Vagina (tissue), 2 donors: ENCODE results near the gene FBXL7. TPM values are rescaled to one million over a fixed set of nuclear protein-coding genes. Genes with fewer than 3 reads are reported as not detected.

Source experiments
- DNase-seq, 2 donors: peaks; one replicate each; pipeline ENCODE4 v3.0.0-alpha.2; 2017; ENCODE audit errors: extremely low spot score in 2 of 2
- H3K27ac ChIP-seq: fragments of 200-600 bp; sonication (generic); one replicate; pipeline ENCODE4 v1.5.1; 2019
- H3K27me3 ChIP-seq: fragments of 200-600 bp; sonication (generic); one replicate; pipeline ENCODE4 v1.5.1; 2019
- H3K36me3 ChIP-seq, 2 donors: fragments of 200-600 bp; sonication (generic); one replicate each; pipeline ENCODE4 v1.5.1; 2017 to 2019
- H3K4me1 ChIP-seq: fragments of 200-600 bp; sonication (generic); one replicate; pipeline ENCODE4 v1.5.1; 2019
- H3K4me3 ChIP-seq, 2 donors: fragments of 200-600 bp; sonication (generic); 1 replicate in 1 of 2; 2 replicates in 1 of 2; pipeline ENCODE4 v1.5.1; 2016 to 2019
- H3K9me3 ChIP-seq: fragments of 200-600 bp; sonication (generic); one replicate; pipeline ENCODE4 v1.5.1; 2019
- POLR2A ChIP-seq, 2 donors: fragments of 450-650 bp; IDR thresholded peaks; one replicate each; pipeline ENCODE4 v1.6.1; 2017; ENCODE audit warnings: antibody characterized with exemption in 2 of 2, mild to moderate bottlenecking in 2 of 2, moderate library complexity in 2 of 2
- POLR2AphosphoS5 ChIP-seq, 2 donors: sonication (generic); formaldehyde crosslinking; IDR thresholded peaks; one replicate each; pipeline ENCODE4 v1.9.0; 2017; ENCODE audit warnings: antibody characterized with exemption in 2 of 2, mild to moderate bottlenecking in 2 of 2, low read depth in 1 of 2; ENCODE audit not compliant: insufficient read depth in 1 of 2
- intact Hi-C: fragments of 100-400 bp; cut with DNase I; formaldehyde crosslinking; loops from one replicate; pipeline ENCODE4 v1.15.1; 2023
- total RNA-seq: library from RNA; depleted of rRNA; stranded (reverse); fragments of >200 nt; gene quantifications from one replicate; pipeline ENCODE4 v1.2.3, GENCODE V29; 2016
- TF ChIP-seq, protein P1 (sequence below), 3 experiments: fragments of 450-650 bp in 2 of 3; fragments of 200-600 bp in 1 of 3; sonication (generic) in 1 of 3; IDR thresholded peaks; one replicate each; pipeline ENCODE4 v1.5.1; 2017 to 2019; ENCODE audit warnings: antibody characterized with exemption in 3 of 3, mild to moderate bottlenecking in 2 of 3, moderate library complexity in 2 of 3

FBXL7 gene
- total RNA-seq, 1 donor from 2014 or later: 21.1 TPM

DNA sequence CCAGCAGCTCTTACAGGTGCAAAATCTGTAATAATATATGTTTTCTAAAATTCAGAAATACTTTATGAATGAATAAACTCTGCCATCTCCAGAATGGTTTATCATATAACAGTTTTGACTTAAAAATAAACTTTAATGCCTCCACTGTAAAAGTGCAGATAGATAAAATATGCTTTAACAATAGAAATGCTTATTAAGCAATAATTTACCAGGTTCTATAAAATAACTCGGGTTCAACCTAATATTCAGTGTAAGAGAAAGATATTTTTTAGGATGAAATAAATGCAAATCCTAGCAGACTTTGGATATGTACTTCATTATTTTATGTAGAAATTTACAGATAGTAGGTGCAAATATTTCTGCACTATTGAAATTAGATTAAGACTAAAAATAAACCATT lies 74.1 kb downstream of the FBXL7 start:
- intact Hi-C loops: no loop called here
- DNase-seq: no peak
- Histone ChIP-seq H3K27me3 (no peaks in the 10 kb centered on the region), H3K36me3 (no peaks in the 10 kb centered on the region), H3K9me3 (no peaks in the 10 kb centered on the region), H3K4me1 (peaks cover 20% of the 10 kb centered on the region), H3K27ac (no peak overlapping the region), H3K4me3 (no peak overlapping the region)
- no peak for TF ChIP-seq POLR2AphosphoS5 (IDR thresholded peaks at IDR 0.05; ENCODE audit: insufficient read depth in 1 of 2, low read depth in 1 of 2)
- TF ChIP-seq, protein P1, sequence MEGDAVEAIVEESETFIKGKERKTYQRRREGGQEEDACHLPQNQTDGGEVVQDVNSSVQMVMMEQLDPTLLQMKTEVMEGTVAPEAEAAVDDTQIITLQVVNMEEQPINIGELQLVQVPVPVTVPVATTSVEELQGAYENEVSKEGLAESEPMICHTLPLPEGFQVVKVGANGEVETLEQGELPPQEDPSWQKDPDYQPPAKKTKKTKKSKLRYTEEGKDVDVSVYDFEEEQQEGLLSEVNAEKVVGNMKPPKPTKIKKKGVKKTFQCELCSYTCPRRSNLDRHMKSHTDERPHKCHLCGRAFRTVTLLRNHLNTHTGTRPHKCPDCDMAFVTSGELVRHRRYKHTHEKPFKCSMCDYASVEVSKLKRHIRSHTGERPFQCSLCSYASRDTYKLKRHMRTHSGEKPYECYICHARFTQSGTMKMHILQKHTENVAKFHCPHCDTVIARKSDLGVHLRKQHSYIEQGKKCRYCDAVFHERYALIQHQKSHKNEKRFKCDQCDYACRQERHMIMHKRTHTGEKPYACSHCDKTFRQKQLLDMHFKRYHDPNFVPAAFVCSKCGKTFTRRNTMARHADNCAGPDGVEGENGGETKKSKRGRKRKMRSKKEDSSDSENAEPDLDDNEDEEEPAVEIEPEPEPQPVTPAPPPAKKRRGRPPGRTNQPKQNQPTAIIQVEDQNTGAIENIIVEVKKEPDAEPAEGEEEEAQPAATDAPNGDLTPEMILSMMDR (IDR thresholded peaks at IDR 0.05): no peak

DNA sequence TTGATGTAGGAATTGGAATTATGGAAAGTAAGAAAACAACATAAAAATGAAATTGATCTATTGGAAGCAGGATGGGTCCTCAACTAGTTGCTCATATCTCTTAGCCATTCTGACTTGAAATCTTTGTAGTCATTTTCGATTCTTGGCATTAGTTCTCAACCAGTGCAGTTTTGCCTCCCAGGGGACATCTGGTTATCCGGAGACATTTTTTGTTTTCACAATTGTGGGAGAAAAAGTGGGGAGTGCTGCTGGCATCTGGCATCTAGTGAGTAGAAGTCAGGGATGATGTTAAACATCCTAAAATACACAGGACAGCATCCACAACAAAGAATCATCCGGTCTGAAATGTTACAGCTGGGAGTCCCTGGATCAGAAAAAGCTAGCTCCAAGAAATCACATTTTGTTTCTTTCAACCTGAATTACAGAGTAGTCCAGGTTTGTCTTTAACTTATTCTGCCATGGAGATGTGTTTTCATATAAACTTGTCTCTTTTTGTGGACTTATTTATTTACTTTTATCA lies 74.9 kb downstream of the FBXL7 start:
- Histone ChIP-seq H3K9me3 (no peaks in the 10 kb centered on the region), H3K27ac (no peak overlapping the region), H3K4me3 (no peak overlapping the region), H3K36me3 (no peaks in the 10 kb centered on the region), H3K4me1 (peaks cover 28% of the 10 kb centered on the region), H3K27me3 (no peaks in the 10 kb centered on the region)
- TF ChIP-seq, protein P1 (IDR thresholded peaks at IDR 0.05): no peak
- TF ChIP-seq POLR2A (IDR thresholded peaks at IDR 0.05) (no peak), POLR2AphosphoS5 (IDR thresholded peaks at IDR 0.05; ENCODE audit: insufficient read depth in 1 of 2, low read depth in 1 of 2) (no peak)
- intact Hi-C loops: no loop called here
- no peak for DNase-seq

DNA sequence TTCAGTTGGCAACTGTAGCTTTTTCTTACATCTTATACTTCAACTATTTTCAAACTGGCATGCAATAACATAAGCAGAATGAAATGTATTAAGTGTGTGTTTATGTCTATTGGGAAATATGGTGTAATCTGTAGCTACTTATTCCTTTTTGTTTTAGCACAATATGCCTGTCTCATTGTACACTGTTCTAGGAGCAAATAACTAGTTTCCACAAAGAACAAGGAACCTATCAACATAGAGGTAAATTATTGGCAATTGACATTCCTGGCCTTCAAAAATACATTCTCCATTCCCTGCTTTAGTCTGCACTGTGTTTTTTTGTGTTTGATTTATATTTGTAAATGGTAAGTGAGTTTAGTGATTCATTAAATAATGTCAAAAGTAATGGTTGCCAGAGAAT lies 75.7 kb downstream of the FBXL7 start:
- Histone ChIP-seq H3K9me3 (no peaks in the 10 kb centered on the region), H3K4me3 (no peak overlapping the region), H3K27ac (no peak overlapping the region), H3K36me3 (no peaks in the 10 kb centered on the region), H3K27me3 (no peaks in the 10 kb centered on the region), H3K4me1 (peaks cover 30% of the 10 kb centered on the region)
- no peak for DNase-seq
- TF ChIP-seq POLR2AphosphoS5 (IDR thresholded peaks at IDR 0.05; ENCODE audit: insufficient read depth in 1 of 2, low read depth in 1 of 2): no peak
- TF ChIP-seq, protein P1 (IDR thresholded peaks at IDR 0.05): no peak
- no peak for TF ChIP-seq POLR2A (IDR thresholded peaks at IDR 0.05)
- intact Hi-C loops: no loop called here

DNA sequence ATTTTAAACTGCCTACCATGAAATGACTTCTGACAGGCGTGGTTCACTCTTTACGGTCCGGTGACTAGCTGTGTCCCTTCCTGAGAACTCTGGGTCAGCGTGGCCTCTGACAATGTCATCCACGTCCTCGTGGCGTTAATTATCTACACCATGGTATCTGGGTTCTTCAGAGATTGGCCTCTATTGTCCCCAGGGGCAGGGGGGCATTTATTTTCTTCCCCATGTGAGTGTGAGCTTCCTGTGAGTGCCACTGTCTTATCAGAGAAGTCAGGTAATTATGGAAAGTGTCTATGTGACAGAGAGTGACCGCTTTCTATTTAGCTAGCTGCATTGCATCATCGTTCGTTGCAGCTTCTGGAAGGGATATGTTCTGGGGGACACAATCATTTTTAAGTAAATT lies 77.2 kb downstream of the FBXL7 start:
- DNase-seq: no peak
- intact Hi-C loops: no loop called here
- H3K4me1 ChIP-seq: peaks cover 30% of the 10 kb centered on the region
- no peak overlapping the region for H3K27ac ChIP-seq
- no peak overlapping the region for H3K4me3 ChIP-seq
- H3K36me3 ChIP-seq: no peaks in the 10 kb centered on the region
- H3K27me3 ChIP-seq: no peaks in the 10 kb centered on the region
- TF ChIP-seq POLR2A (IDR thresholded peaks at IDR 0.05): no peak
- TF ChIP-seq POLR2AphosphoS5 (IDR thresholded peaks at IDR 0.05; ENCODE audit: insufficient read depth in 1 of 2, low read depth in 1 of 2): no peak
- TF ChIP-seq, protein P1 (IDR thresholded peaks at IDR 0.05): no peak
- H3K9me3 ChIP-seq: no peaks in the 10 kb centered on the region

DNA sequence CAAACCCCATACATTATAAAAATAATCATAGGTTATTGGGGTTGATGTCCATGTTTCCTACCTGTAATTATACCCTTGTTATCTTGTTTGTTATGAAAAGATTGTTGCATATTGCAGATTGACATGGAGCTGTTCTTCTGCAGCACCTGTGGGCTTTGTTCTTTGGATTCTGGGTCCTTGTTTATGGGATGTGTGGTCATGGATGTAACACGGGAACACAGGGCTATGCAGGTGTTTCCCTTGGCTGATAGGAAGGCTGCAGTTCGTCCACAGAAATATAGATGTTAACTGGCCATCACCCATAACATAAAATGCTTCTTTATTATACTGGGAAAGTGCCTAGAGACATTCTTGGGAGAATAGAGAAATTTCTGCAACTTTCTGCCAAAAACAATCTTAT lies 77.9 kb downstream of the FBXL7 start:
- no peak for DNase-seq
- Histone ChIP-seq H3K4me3 (no peak overlapping the region), H3K36me3 (no peaks in the 10 kb centered on the region), H3K27ac (no peak overlapping the region), H3K9me3 (no peaks in the 10 kb centered on the region), H3K27me3 (no peaks in the 10 kb centered on the region), H3K4me1 (peaks cover 24% of the 10 kb centered on the region)
- TF ChIP-seq, protein P1 (IDR thresholded peaks at IDR 0.05): no peak
- TF ChIP-seq POLR2A (IDR thresholded peaks at IDR 0.05): no peak
- TF ChIP-seq POLR2AphosphoS5 (IDR thresholded peaks at IDR 0.05; ENCODE audit: insufficient read depth in 1 of 2, low read depth in 1 of 2): no peak
- intact Hi-C loops: no loop called here
